HepG2 (cell line): ENCODE results near the gene ZNF490. TPM values are rescaled to one million over a fixed set of nuclear protein-coding genes. Genes with fewer than 3 reads are reported as not detected.
A peak's percentile ranks its signal among the peaks of the same experiment; 100 is the strongest.

Experiments
- ELF3 ChIP-seq: IDR thresholded peaks from 2 replicates; pipeline ENCODE4 v1.6.1; 2016; ENCODE audit warnings: missing genetic modification reagents, missing compliant biosample characterization
- GTF2F1 ChIP-seq: fragments of 150-350 bp; IDR thresholded peaks from 2 replicates; pipeline ENCODE4 v1.6.1; 2014; ENCODE audit warnings: low read length
- HDAC6 ChIP-seq: fragments of 200-600 bp; sonication (generic); IDR thresholded peaks from 2 replicates; pipeline ENCODE4 v1.7.0; 2017; ENCODE audit warnings: mild to moderate bottlenecking, antibody characterized with exemption, low read length, low read depth
- HNF1B ChIP-seq: sonication (generic); formaldehyde crosslinking; IDR thresholded peaks from 2 replicates; pipeline ENCODE4 v1.5.1; 2020; ENCODE audit warnings: mild to moderate bottlenecking, moderate library complexity, missing genetic modification reagents
- KMT2A ChIP-seq: sonication (generic); formaldehyde crosslinking; IDR thresholded peaks from 2 replicates; pipeline ENCODE4 v1.4.0; 2020; ENCODE audit warnings: missing genetic modification reagents
- MAX ChIP-seq: IDR thresholded peaks from 2 replicates; pipeline ENCODE4 v1.6.1; 2012; ENCODE audit warnings: inconsistent platforms
- POGK ChIP-seq: sonication (generic); formaldehyde crosslinking; conservative IDR thresholded peaks from 2 replicates; pipeline ENCODE4 v1.8.0; 2022; ENCODE audit warnings: mild to moderate bottlenecking, moderate library complexity, missing genetic modification reagents
- REST ChIP-seq, 2 experiments: IDR thresholded peaks; 2 replicates each; pipeline ENCODE4 v1.6.1; 2011 to 2012; ENCODE audit warnings: low read length in 2 of 2, borderline replicate concordance in 1 of 2, low read depth in 1 of 2, mild to moderate bottlenecking in 1 of 2, moderate library complexity in 1 of 2
- SPEN ChIP-seq: sonication (generic); formaldehyde crosslinking; IDR thresholded peaks from 2 replicates; pipeline ENCODE4 v1.5.1; 2020; ENCODE audit warnings: low read depth, mild to moderate bottlenecking, missing genetic modification reagents
- ZBTB46 ChIP-seq: sonication (generic); formaldehyde crosslinking; IDR thresholded peaks from 2 replicates; pipeline ENCODE4 v1.4.0; 2020; ENCODE audit warnings: mild to moderate bottlenecking, missing genetic modification reagents, borderline replicate concordance
- ZNF260 ChIP-seq: sonication (generic); formaldehyde crosslinking; IDR thresholded peaks from 2 replicates; pipeline ENCODE4 v1.4.0; 2020; ENCODE audit warnings: missing genetic modification reagents, low read depth, mild to moderate bottlenecking, borderline replicate concordance
- ZNF33A ChIP-seq: sonication (generic); formaldehyde crosslinking; IDR thresholded peaks from 2 replicates; pipeline ENCODE4 v1.5.1; 2020; ENCODE audit warnings: missing genetic modification reagents, mild to moderate bottlenecking, moderate library complexity, borderline replicate concordance
- ZNF430 ChIP-seq: sonication (generic); formaldehyde crosslinking; IDR thresholded peaks from 2 replicates; pipeline ENCODE4 v1.9.0; 2021; ENCODE audit warnings: mild to moderate bottlenecking, missing genetic modification reagents
- ZNF549 ChIP-seq: sonication (generic); formaldehyde crosslinking; IDR thresholded peaks from 2 replicates; pipeline ENCODE4 v1.5.0; 2020; ENCODE audit warnings: missing genetic modification reagents
- ZNF740 ChIP-seq: sonication (generic); formaldehyde crosslinking; IDR thresholded peaks from 2 replicates; pipeline ENCODE4 v1.4.0; 2020; ENCODE audit warnings: missing genetic modification reagents
- ZNF747 ChIP-seq: sonication (generic); formaldehyde crosslinking; IDR thresholded peaks from 2 replicates; pipeline ENCODE4 v1.8.1; 2023; ENCODE audit warnings: missing genetic modification reagents, mild to moderate bottlenecking, borderline replicate concordance
- ZNF768 ChIP-seq: sonication (generic); formaldehyde crosslinking; IDR thresholded peaks from 2 replicates; pipeline ENCODE4 v1.4.0; 2020; ENCODE audit warnings: missing genetic modification reagents
- ZNF816 ChIP-seq: sonication (generic); formaldehyde crosslinking; IDR thresholded peaks from 2 replicates; pipeline ENCODE4 v1.8.0; 2022; ENCODE audit warnings: missing genetic modification reagents, mild to moderate bottlenecking, borderline replicate concordance
- polyA plus RNA-seq, 8 experiments: library from polyadenylated mRNA; depleted of rRNA in 3 of 8; stranded (reverse) in 7 of 8; unstranded in 1 of 8; fragments of >200 nt; fragmentation: Illumina TruSeq in 4 of 8; extraction: Trizol in 4 of 8; gene quantifications; 2 replicates each; pipeline versions ENCODE4 v1.2.1 to v1.2.3, GENCODE V29; 2011 to 2016; ENCODE audit warnings: low read depth in 4 of 8, missing spikeins in 1 of 8, mixed read lengths in 1 of 8; ENCODE audit not compliant: insufficient read depth in 1 of 8
- total RNA-seq, 5 experiments: library from RNA; depleted of rRNA; stranded (reverse); fragments of >200 nt; fragmentation: Illumina TruSeq; extraction: Trizol; gene quantifications; 2 replicates each; pipeline ENCODE4 v1.2.3, GENCODE V29; 2016; ENCODE audit warnings: low read depth in 1 of 5

ZNF490 gene
- total and polyA plus RNA-seq, 2 of the 13 experiments (the other 11 are each of a cell fraction or from before 2014, with no cell fraction given), result 1.3 to 2.9 TPM

- TF ChIP-seq REST (IDR thresholded peaks at IDR 0.05; ENCODE audit: borderline replicate concordance in 1 of 2, low read depth in 1 of 2, low read length in 2 of 2), result peak in 1 of 2 experiments; percentile 55; a peak in 1 of 4 replicates
- TF ChIP-seq SPEN, result peak; percentile 82
- no peak; the same call in 1 of the 2 replicates for TF ChIP-seq ZNF260 (CRISPR knock-in tag)
- peak; percentile 94 for TF ChIP-seq ELF3 (CRISPR knock-in tag)
- peak; percentile 35; the same call in 1 of the 2 replicates for TF ChIP-seq GTF2F1
- TF ChIP-seq HNF1B (CRISPR knock-in tag), result peak; percentile 88
- TF ChIP-seq HDAC6, result no peak
- peak; percentile 40; the same call in 1 of the 2 replicates for TF ChIP-seq ZNF768 (CRISPR knock-in tag)
- TF ChIP-seq ZNF740, result no peak
- TF ChIP-seq MAX, result peak; percentile 60
- TF ChIP-seq POGK (CRISPR knock-in tag), result 0 out of 2 replicates have a peak, but pooled peaks have one; percentile 25
- TF ChIP-seq ZNF430, result 0 out of 2 replicates have a peak, but pooled peaks have one; percentile 67
- peak; percentile 97 for TF ChIP-seq KMT2A (CRISPR knock-in tag)
- TF ChIP-seq ZNF33A (CRISPR knock-in tag), result no peak
- TF ChIP-seq ZBTB46 (CRISPR knock-in tag), result no peak
- TF ChIP-seq ZNF549, result no peak
- TF ChIP-seq ZNF816 (CRISPR knock-in tag), result no peak; the same call in none of the 2 replicates
- TF ChIP-seq ZNF747 (CRISPR knock-in tag), result peak; percentile 48; the same call in 1 of the 2 replicates
Observed at GRCh38 chr19:12610540-12611360, at the start of gene ZNF490, which contains the start of gene ZNF791 (continued).
